Loucy (cell line): ENCODE measurements around the gene GFRA1.

Experiments used
- H2AFZ ChIP-seq: fragments of 200-600 bp; sonication (generic); 2 replicates; pipeline ENCODE4 v1.6.0; 2016; ENCODE audit warnings: antibody characterized with exemption, mild to moderate bottlenecking, low read length, moderate library complexity
- H3F3A ChIP-seq: fragments of 200-600 bp; 2 replicates; pipeline ENCODE4 v1.6.0; 2016; ENCODE audit warnings: antibody characterized with exemption, low read depth, mild to moderate bottlenecking
- H3K27me3 ChIP-seq: fragments of 200-600 bp; sonication (generic); 2 replicates; pipeline ENCODE4 v1.6.1; 2014; ENCODE audit warnings: low read length, mild to moderate bottlenecking; ENCODE audit not compliant: insufficient read depth, poor library complexity, severe bottlenecking
- H3K36me3 ChIP-seq: fragments of 200-600 bp; sonication (generic); 2 replicates; pipeline ENCODE4 v1.6.1; 2016; ENCODE audit warnings: low read length; ENCODE audit not compliant: insufficient read depth
- H3K4me1 ChIP-seq: fragments of 200-600 bp; sonication (generic); 2 replicates; pipeline ENCODE4 v1.5.1; 2014; ENCODE audit warnings: low read length, mild to moderate bottlenecking; ENCODE audit not compliant: insufficient read depth, poor library complexity, severe bottlenecking
- H3K4me2 ChIP-seq: fragments of 200-600 bp; sonication (generic); 2 replicates; pipeline ENCODE4 v1.6.0; 2014; ENCODE audit warnings: antibody characterized with exemption, low read length, low read depth, mild to moderate bottlenecking; ENCODE audit not compliant: poor library complexity, severe bottlenecking
- H3K4me3 ChIP-seq: fragments of 200-600 bp; sonication (generic); 2 replicates; pipeline ENCODE4 v1.5.1; 2014; ENCODE audit warnings: low read length, mild to moderate bottlenecking, mixed read lengths; ENCODE audit not compliant: poor library complexity, severe bottlenecking
- H3K79me2 ChIP-seq: fragments of 200-600 bp; sonication (generic); 2 replicates; pipeline ENCODE4 v1.6.1; 2014; ENCODE audit warnings: low read length; ENCODE audit not compliant: insufficient read depth
- H3K9ac ChIP-seq: fragments of 200-600 bp; sonication (generic); 2 replicates; pipeline ENCODE4 v1.6.0; 2014; ENCODE audit warnings: mild to moderate bottlenecking, low read depth, low read length, moderate library complexity; ENCODE audit not compliant: poor library complexity, severe bottlenecking
- H3K9me2 ChIP-seq: fragments of 200-600 bp; sonication (generic); replicated peaks from 2 replicates; pipeline ENCODE4 v1.6.1; 2016; ENCODE audit warnings: low read depth, low read length, mixed read lengths
- H3K9me3 ChIP-seq: fragments of 200-600 bp; sonication (generic); 2 replicates; pipeline ENCODE4 v1.6.1; 2014; ENCODE audit warnings: mild to moderate bottlenecking, antibody characterized with exemption, low read length, low read depth; ENCODE audit not compliant: insufficient read depth
- H4K20me1 ChIP-seq: fragments of 200-600 bp; sonication (generic); 2 replicates; pipeline ENCODE4 v1.6.0; 2014; ENCODE audit warnings: antibody characterized with exemption, low read length, mild to moderate bottlenecking; ENCODE audit not compliant: insufficient read depth, poor library complexity, severe bottlenecking
- CTCF ChIP-seq: fragments of 200-600 bp; sonication (generic); conservative IDR thresholded peaks from 2 replicates; pipeline ENCODE4 v1.5.1; 2014; ENCODE audit warnings: mild to moderate bottlenecking, antibody characterized with exemption, low read length
- EZH2phosphoT487 ChIP-seq: fragments of 200-600 bp; IDR thresholded peaks from 2 replicates; pipeline ENCODE4 v1.6.1; 2018; ENCODE audit warnings: antibody characterized with exemption, mild to moderate bottlenecking, moderate library complexity, borderline replicate concordance

The GFRA1 gene

GRCh38 chr10:116265686-116266085 is 7.3 kb downstream of the GFRA1 start:
- H3K9me2 ChIP-seq: no peaks in the 10 kb centered on the region
- TF ChIP-seq CTCF: no peak
- no peak for TF ChIP-seq EZH2phosphoT487
- H3K4me2 ChIP-seq: peak overlapping the region; percentile 65
- H3F3A ChIP-seq: peaks cover 9% of the 10 kb centered on the region; the same call in 1 of the 2 replicates
- peaks cover 89% of the 10 kb centered on the region for H3K79me2 ChIP-seq
- H4K20me1 ChIP-seq: peaks cover 4% of the 10 kb centered on the region
- no peaks in the 10 kb centered on the region for H3K9me3 ChIP-seq
- peaks cover 4% of the 10 kb centered on the region; the same call in 1 of the 2 replicates for H3K36me3 ChIP-seq
- H3K4me3 ChIP-seq: peak overlapping the region; percentile 55
- H3K4me1 ChIP-seq: peaks cover 80% of the 10 kb centered on the region
- peak overlapping the region; percentile 39 for H3K9ac ChIP-seq
- no peak overlapping the region for H2AFZ ChIP-seq
- no peaks in the 10 kb centered on the region for H3K27me3 ChIP-seq

GRCh38 chr10:116263870-116264655 is 8.9 kb downstream of the GFRA1 start:
- 0 out of 2 replicates have a peak, but pooled peaks cover 2% of the 10 kb centered on the region for H3F3A ChIP-seq
- H3K9me3 ChIP-seq: no peaks in the 10 kb centered on the region
- peaks cover 86% of the 10 kb centered on the region for H3K4me1 ChIP-seq
- peaks cover 7% of the 10 kb centered on the region; the same call in 1 of the 2 replicates for H3K36me3 ChIP-seq
- no peak overlapping the region for H3K9ac ChIP-seq
- H3K4me3 ChIP-seq: no peak overlapping the region
- H3K9me2 ChIP-seq: no peaks in the 10 kb centered on the region
- H3K4me2 ChIP-seq: peak overlapping the region; percentile 65
- TF ChIP-seq CTCF: no peak
- no peak for TF ChIP-seq EZH2phosphoT487
- H3K27me3 ChIP-seq: no peaks in the 10 kb centered on the region
- H4K20me1 ChIP-seq: peaks cover 11% of the 10 kb centered on the region
- H2AFZ ChIP-seq: no peak overlapping the region
- peaks cover 94% of the 10 kb centered on the region for H3K79me2 ChIP-seq

GRCh38 chr10:116262678-116263077 is 10.3 kb downstream of the GFRA1 start:
- no peak overlapping the region for H3K9ac ChIP-seq
- no peaks in the 10 kb centered on the region for H3K27me3 ChIP-seq
- peaks cover 73% of the 10 kb centered on the region for H3K4me1 ChIP-seq
- no peaks in the 10 kb centered on the region for H3K9me3 ChIP-seq
- no peak overlapping the region for H3K4me3 ChIP-seq
- H3K9me2 ChIP-seq: no peaks in the 10 kb centered on the region
- H3K36me3 ChIP-seq: peaks cover 13% of the 10 kb centered on the region; the same call in 1 of the 2 replicates
- H3F3A ChIP-seq: no peaks in the 10 kb centered on the region
- H2AFZ ChIP-seq: no peak overlapping the region
- no peak for TF ChIP-seq EZH2phosphoT487
- TF ChIP-seq CTCF: no peak
- peaks cover 92% of the 10 kb centered on the region for H3K79me2 ChIP-seq
- peak overlapping the region; percentile 65 for H3K4me2 ChIP-seq
- H4K20me1 ChIP-seq: peaks cover 11% of the 10 kb centered on the region
